NCI-H1930 (cell line): ENCODE data around the gene PTPRK.

Source experiments
- DNase-seq, 2 experiments: peaks; one replicate each; lab custom pipeline; 2025; lab: John Stamatoyannopoulos, UW

Gene PTPRK

GRCh38 chr6:128135325-128135724 lies 385.1 kb downstream of the PTPRK start:
- DNase-seq = no peak

GRCh38 chr6:128131566-128131965 lies 388.8 kb downstream of the PTPRK start:
- DNase-seq = no peak

GRCh38 chr6:128131036-128131435 lies 389.4 kb downstream of the PTPRK start:
- no peak for DNase-seq

- no peak for DNase-seq
These were observed 390.7 kb downstream of the PTPRK start for GRCh38 chr6:128129679-128130078.

GRCh38 chr6:128127650-128128049 lies 392.7 kb downstream of the PTPRK start:
- DNase-seq = no peak

GRCh38 chr6:128124713-128125112 lies 395.7 kb downstream of the PTPRK start:
- DNase-seq = no peak

GRCh38 chr6:128121610-128122009 lies 398.8 kb downstream of the PTPRK start:
- DNase-seq = no peak

GRCh38 chr6:128121190-128121589 lies 399.2 kb downstream of the PTPRK start:
- DNase-seq = no peak

GRCh38 chr6:128118401-128118800 lies 402.0 kb downstream of the PTPRK start:
- no peak for DNase-seq

- no peak for DNase-seq
These were observed 402.5 kb downstream of the PTPRK start for GRCh38 chr6:128117916-128118315.

- DNase-seq = no peak
These were observed 406.2 kb downstream of the PTPRK start for GRCh38 chr6:128114164-128114563.

- DNase-seq = no peak
These were observed 407.9 kb downstream of the PTPRK start for GRCh38 chr6:128112494-128112893.

GRCh38 chr6:128111096-128111495 lies 409.3 kb downstream of the PTPRK start:
- DNase-seq = no peak

- no peak for DNase-seq
These were observed 412.7 kb downstream of the PTPRK start for GRCh38 chr6:128107682-128108081.

- no peak for DNase-seq
These were observed 420.7 kb downstream of the PTPRK start for GRCh38 chr6:128099571-128100197.

- no peak for DNase-seq
These were observed 422.3 kb downstream of the PTPRK start for GRCh38 chr6:128098000-128098581.

GRCh38 chr6:128097009-128097408 lies 423.4 kb downstream of the PTPRK start:
- DNase-seq = no peak

GRCh38 chr6:128095362-128095761 lies 425.0 kb downstream of the PTPRK start:
- DNase-seq = no peak

- no peak for DNase-seq
These were observed 441.4 kb downstream of the PTPRK start for GRCh38 chr6:128079021-128079420.

GRCh38 chr6:128078276-128078675 lies 442.1 kb downstream of the PTPRK start:
- DNase-seq = no peak

GRCh38 chr6:128076843-128077242 lies 443.6 kb downstream of the PTPRK start:
- no peak for DNase-seq

- DNase-seq = no peak
These were observed 445.8 kb downstream of the PTPRK start for GRCh38 chr6:128074567-128074966.

- DNase-seq = no peak
These were observed 447.0 kb downstream of the PTPRK start for GRCh38 chr6:128073389-128073788.

- no peak for DNase-seq
These were observed 449.2 kb downstream of the PTPRK start for GRCh38 chr6:128071212-128071611.
